HepG2 (cell line): ENCODE data around the gene POLN. TPM values are rescaled to one million over a fixed set of nuclear protein-coding genes. Genes with fewer than 3 reads are reported as not detected.

Experiments
- AKNA ChIP-seq: sonication (generic); formaldehyde crosslinking; IDR thresholded peaks from 2 replicates; pipeline ENCODE4 v1.4.0; 2020; ENCODE audit warnings: missing genetic modification reagents, borderline replicate concordance
- ATF5 ChIP-seq: sonication (generic); formaldehyde crosslinking; IDR thresholded peaks from 2 replicates; pipeline ENCODE4 v1.4.0; 2020; ENCODE audit warnings: mild to moderate bottlenecking, low read depth, missing genetic modification reagents
- CBX2 ChIP-seq, 2 experiments: fragments of 200-600 bp in 1 of 2; sonication (generic); formaldehyde crosslinking in 1 of 2; IDR thresholded peaks; 2 replicates each; pipeline versions ENCODE4 v1.7.0 to v1.8.1; 2018 to 2022; ENCODE audit warnings: low read depth in 2 of 2, low read length in 1 of 2, mild to moderate bottlenecking in 1 of 2, missing genetic modification reagents in 1 of 2
- GZF1 ChIP-seq: sonication (generic); formaldehyde crosslinking; IDR thresholded peaks from 2 replicates; pipeline ENCODE4 v1.5.1; 2020; ENCODE audit warnings: mild to moderate bottlenecking, missing genetic modification reagents
- MBD4 ChIP-seq: IDR thresholded peaks from 2 replicates; pipeline ENCODE4 v1.6.1; 2012; ENCODE audit warnings: low read length, inconsistent platforms, borderline replicate concordance
- MYC ChIP-seq: sonication (generic); formaldehyde crosslinking; IDR thresholded peaks from 2 replicates; pipeline ENCODE4 v1.9.0; 2021; ENCODE audit warnings: missing genetic modification reagents, borderline replicate concordance
- RERE ChIP-seq: IDR thresholded peaks from 2 replicates; pipeline ENCODE4 v1.6.1; 2016; ENCODE audit warnings: low read depth, missing genetic modification reagents, missing compliant biosample characterization
- TARDBP ChIP-seq: sonication (generic); formaldehyde crosslinking; IDR thresholded peaks from 2 replicates; pipeline ENCODE4 v1.8.0; 2022; ENCODE audit warnings: mild to moderate bottlenecking, missing genetic modification reagents
- TFDP1 ChIP-seq: IDR thresholded peaks from 2 replicates; pipeline ENCODE4 v1.6.1; 2016; ENCODE audit warnings: missing compliant biosample characterization, missing genetic modification reagents, borderline replicate concordance
- TP53 ChIP-seq: sonication (generic); formaldehyde crosslinking; conservative IDR thresholded peaks from 2 replicates; pipeline ENCODE4 v1.4.0; 2020; ENCODE audit warnings: missing genetic modification reagents
- ZBTB42 ChIP-seq: sonication (generic); formaldehyde crosslinking; IDR thresholded peaks from 2 replicates; pipeline ENCODE4 v1.5.0; 2020; ENCODE audit warnings: mild to moderate bottlenecking, missing genetic modification reagents
- ZIK1 ChIP-seq: sonication (generic); formaldehyde crosslinking; IDR thresholded peaks from 2 replicates; pipeline ENCODE4 v1.5.0; 2020; ENCODE audit warnings: mild to moderate bottlenecking, low read depth, missing genetic modification reagents, borderline replicate concordance
- ZNF446 ChIP-seq: sonication (generic); formaldehyde crosslinking; IDR thresholded peaks from 2 replicates; pipeline ENCODE4 v1.5.0; 2020; ENCODE audit warnings: mild to moderate bottlenecking, missing genetic modification reagents
- ZNF558 ChIP-seq: sonication (generic); formaldehyde crosslinking; IDR thresholded peaks from 2 replicates; pipeline ENCODE4 v1.9.0; 2022; ENCODE audit warnings: mild to moderate bottlenecking, missing genetic modification reagents, borderline replicate concordance
- ZNF776 ChIP-seq: sonication (generic); formaldehyde crosslinking; IDR thresholded peaks from 2 replicates; pipeline ENCODE4 v1.4.0; 2020; ENCODE audit warnings: mild to moderate bottlenecking, missing genetic modification reagents
- polyA plus RNA-seq, 8 experiments: library from polyadenylated mRNA; depleted of rRNA in 3 of 8; stranded (reverse) in 7 of 8; unstranded in 1 of 8; fragments of >200 nt; fragmentation: Illumina TruSeq in 4 of 8; extraction: Trizol in 4 of 8; gene quantifications; 2 replicates each; pipeline versions ENCODE4 v1.2.1 to v1.2.3, GENCODE V29; 2011 to 2016; ENCODE audit warnings: low read depth in 4 of 8, missing spikeins in 1 of 8, mixed read lengths in 1 of 8; ENCODE audit not compliant: insufficient read depth in 1 of 8
- total RNA-seq, 5 experiments: library from RNA; depleted of rRNA; stranded (reverse); fragments of >200 nt; fragmentation: Illumina TruSeq; extraction: Trizol; gene quantifications; 2 replicates each; pipeline ENCODE4 v1.2.3, GENCODE V29; 2016; ENCODE audit warnings: low read depth in 1 of 5

The POLN gene
- total and polyA plus RNA-seq, 2 of the 13 experiments (the other 11 are each of a cell fraction or from before 2014, with no cell fraction given): 0.93 to 1.5 TPM

- no peak for TF ChIP-seq AKNA (CRISPR knock-in tag)
- TF ChIP-seq ZBTB42: no peak
- no peak for TF ChIP-seq ZNF558
- no peak for TF ChIP-seq ATF5
- TF ChIP-seq RERE (CRISPR knock-in tag): no peak
- no peak for TF ChIP-seq CBX2 (IDR thresholded peaks at IDR 0.05; ENCODE audit: low read depth, low read length)
- TF ChIP-seq CBX2 (CRISPR knock-in tag; IDR thresholded peaks at IDR 0.05; ENCODE audit: low read depth): no peak
- TF ChIP-seq MYC (CRISPR knock-in tag): peak; percentile 35; the same call in 1 of the 2 replicates
- no peak for TF ChIP-seq TP53
- no peak for TF ChIP-seq GZF1 (CRISPR knock-in tag)
- no peak for TF ChIP-seq TFDP1 (CRISPR knock-in tag)
- no peak for TF ChIP-seq ZIK1
- no peak for TF ChIP-seq MBD4
- TF ChIP-seq ZNF776 (CRISPR knock-in tag): 0 out of 2 replicates have a peak, but pooled peaks have one; percentile 49
- no peak for TF ChIP-seq ZNF446 (CRISPR knock-in tag)
- TF ChIP-seq TARDBP: peak; percentile 44; the same call in 1 of the 2 replicates
Observed at GRCh38 chr4:2061186-2062131, 180.5 kb downstream of the POLN start (continued).
